BJ (cell line): ENCODE data around the gene GAB1. TPM values are rescaled to one million over a fixed set of nuclear protein-coding genes. Genes with fewer than 3 reads are reported as not detected.

ENCODE experiments used
- CTCF ChIA-PET: fragments of 350-600 bp; formaldehyde crosslinking; extraction: SDS; loops from one replicate; lab custom pipeline; 2021; ENCODE audit warnings: antibody characterized with exemption, inconsistent platforms; lab: Yijun Ruan, JAX
- POLR2A ChIA-PET: fragments of 300-600 bp; sonication (Branson Sonifier 250); formaldehyde crosslinking; extraction: SDS; loops from one replicate; lab custom pipeline; 2021; ENCODE audit warnings: antibody characterized with exemption; lab: Charles Lee
- DNase-seq: peaks from one replicate; pipeline ENCODE4 v3.0.0-alpha.2; 2011; ENCODE audit warnings: low read depth
- H3K27me3 ChIP-seq: 2 replicates; pipeline ENCODE4 v1.6.0; 2011; ENCODE audit warnings: low read length; ENCODE audit not compliant: control insufficient read depth, insufficient read depth
- H3K36me3 ChIP-seq: 2 replicates; pipeline ENCODE4 v1.5.1; 2011; ENCODE audit warnings: low read length; ENCODE audit not compliant: control insufficient read depth, insufficient read depth
- H3K4me3 ChIP-seq: 2 replicates; pipeline ENCODE4 v1.5.1; 2011; ENCODE audit warnings: low read depth, mild to moderate bottlenecking, control low read depth, low read length
- CTCF ChIP-seq: IDR thresholded peaks from 2 replicates; pipeline ENCODE4 v1.5.1; 2011; ENCODE audit warnings: low read depth, mild to moderate bottlenecking, control low read depth, inconsistent platforms, low read length, moderate library complexity; ENCODE audit not compliant: insufficient read depth
- polyA plus RNA-seq: library from polyadenylated mRNA; depleted of rRNA; stranded (reverse); fragments of >200 nt; gene quantifications from 2 replicates; pipeline ENCODE4 v1.2.3, GENCODE V29; 2011

GAB1 gene
- polyA plus RNA-seq, 1 experiment = 10.7 TPM

- TF ChIP-seq CTCF = no peak
- ChIA-PET CTCF (interaction anchor here (0.9 to 1.8 kb wide), 4 partner anchors 16 to 147 kb away, joined by 3 to 5 read pairs (median 4); no protein-coding TSS in a partner anchor), POLR2A (interaction anchor here (0.7 kb wide), 1 partner anchor 669 kb away, joined by 6 read pairs; no protein-coding TSS in a partner anchor)
Observed at GRCh38 chr4:143335979-143336780, 496 bp upstream of the GAB1 start.

GRCh38 chr4:143337600-143338287 is 1.1 kb downstream of the GAB1 start:
- CTCF ChIA-PET = interaction anchor here (1.0 to 1.8 kb wide), 4 partner anchors 14 to 131 kb away, joined by 3 to 5 read pairs (median 4); no protein-coding TSS in a partner anchor
- H3K27me3 ChIP-seq = no peaks in the 10 kb centered on the region
- TF ChIP-seq CTCF = no peak

More at GRCh38 chr4:143335979-143336780, 496 bp upstream of the GAB1 start:
- H3K27me3 ChIP-seq = no peaks in the 10 kb centered on the region
- H3K4me3 ChIP-seq = peak overlapping the region; percentile 94
- H3K36me3 ChIP-seq = no peaks in the 10 kb centered on the region
- DNase-seq = peak; percentile 55

GRCh38 chr4:143338313-143338712 is 1.6 kb downstream of the GAB1 start:
- peak overlapping the region; percentile 94 for H3K4me3 ChIP-seq
- CTCF ChIA-PET = interaction anchor here (1.8 kb wide), 1 partner anchor 131 kb away, joined by 5 read pairs; no protein-coding TSS in a partner anchor
- H3K36me3 ChIP-seq = no peaks in the 10 kb centered on the region
- TF ChIP-seq CTCF = no peak
- DNase-seq = no peak
- POLR2A ChIA-PET = interaction anchor here (0.5 kb wide), 1 partner anchor 17 kb away, joined by 11 read pairs; no protein-coding TSS in a partner anchor
- H3K27me3 ChIP-seq = no peaks in the 10 kb centered on the region

More at GRCh38 chr4:143337600-143338287, 1.1 kb downstream of the GAB1 start:
- Histone ChIP-seq H3K4me3 (peak overlapping the region; percentile 94), H3K36me3 (no peaks in the 10 kb centered on the region)
- POLR2A ChIA-PET = no interaction called here
- DNase-seq = no peak

- H3K4me3 ChIP-seq = no peak overlapping the region
- no peak for DNase-seq
- CTCF ChIA-PET = no interaction called here
- TF ChIP-seq CTCF = no peak
- POLR2A ChIA-PET = no interaction called here
- H3K36me3 ChIP-seq = no peaks in the 10 kb centered on the region
- H3K27me3 ChIP-seq = no peaks in the 10 kb centered on the region
Observed at GRCh38 chr4:143339497-143339896, 2.8 kb downstream of the GAB1 start.
